ENCODE measurements around the gene CAPN1.

Gene CAPN1

DNA sequence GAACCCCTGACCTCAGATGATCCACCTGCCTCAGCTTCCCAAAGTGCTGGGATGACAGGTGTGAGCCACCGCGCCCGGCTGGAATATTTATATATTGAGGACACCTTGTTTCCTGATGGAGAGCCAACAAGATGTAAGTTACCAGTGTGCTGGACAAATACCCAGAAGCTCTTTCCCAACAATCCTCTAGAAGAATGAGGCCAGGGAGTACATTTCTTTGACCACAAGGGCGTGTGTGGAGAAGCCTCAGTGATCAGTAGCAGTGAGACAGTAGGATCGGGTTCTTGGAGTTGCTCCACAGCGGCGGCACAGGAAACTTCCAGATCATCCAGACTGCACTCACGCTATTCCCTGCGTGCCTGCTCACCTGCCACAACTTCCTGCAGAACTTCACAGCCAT lies 69.7 kb downstream of the CAPN1 start:
- TF ChIP-seq, protein P1, sequence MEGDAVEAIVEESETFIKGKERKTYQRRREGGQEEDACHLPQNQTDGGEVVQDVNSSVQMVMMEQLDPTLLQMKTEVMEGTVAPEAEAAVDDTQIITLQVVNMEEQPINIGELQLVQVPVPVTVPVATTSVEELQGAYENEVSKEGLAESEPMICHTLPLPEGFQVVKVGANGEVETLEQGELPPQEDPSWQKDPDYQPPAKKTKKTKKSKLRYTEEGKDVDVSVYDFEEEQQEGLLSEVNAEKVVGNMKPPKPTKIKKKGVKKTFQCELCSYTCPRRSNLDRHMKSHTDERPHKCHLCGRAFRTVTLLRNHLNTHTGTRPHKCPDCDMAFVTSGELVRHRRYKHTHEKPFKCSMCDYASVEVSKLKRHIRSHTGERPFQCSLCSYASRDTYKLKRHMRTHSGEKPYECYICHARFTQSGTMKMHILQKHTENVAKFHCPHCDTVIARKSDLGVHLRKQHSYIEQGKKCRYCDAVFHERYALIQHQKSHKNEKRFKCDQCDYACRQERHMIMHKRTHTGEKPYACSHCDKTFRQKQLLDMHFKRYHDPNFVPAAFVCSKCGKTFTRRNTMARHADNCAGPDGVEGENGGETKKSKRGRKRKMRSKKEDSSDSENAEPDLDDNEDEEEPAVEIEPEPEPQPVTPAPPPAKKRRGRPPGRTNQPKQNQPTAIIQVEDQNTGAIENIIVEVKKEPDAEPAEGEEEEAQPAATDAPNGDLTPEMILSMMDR (IDR thresholded peaks at IDR 0.05; ENCODE audit: low read depth, low read length), result no peak
- no peak for DNase-seq
- Histone ChIP-seq H3K27me3 (no peaks in the 10 kb centered on the region), H3K4me3 (ENCODE audit: low read depth, low read length) (no peak overlapping the region), H3K9me3 (no peaks in the 10 kb centered on the region), H3K4me1 (no peaks in the 10 kb centered on the region), H3K36me3 (no peaks in the 10 kb centered on the region)

DNA sequence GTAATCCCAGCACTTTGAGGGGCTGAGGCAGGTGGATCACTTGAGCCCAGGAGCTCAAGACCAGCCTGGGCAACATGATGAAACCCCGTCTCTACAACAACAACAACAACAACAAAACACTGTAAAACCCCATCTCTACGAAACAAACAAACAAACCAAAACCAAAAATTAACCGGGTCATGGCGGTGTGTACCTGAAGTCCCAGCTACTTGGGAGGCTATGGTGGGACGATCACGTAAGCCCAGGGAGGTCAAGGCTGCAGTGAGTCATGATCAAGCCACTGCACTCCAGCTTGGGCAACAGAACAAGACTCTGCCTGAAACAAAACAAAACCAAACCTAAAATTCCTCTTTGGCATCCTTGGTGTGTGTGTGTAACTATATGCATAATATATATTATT lies 73.0 kb downstream of the CAPN1 start:
- no peaks in the 10 kb centered on the region for H3K9me3 ChIP-seq
- H3K27me3 ChIP-seq, result no peaks in the 10 kb centered on the region
- no peaks in the 10 kb centered on the region for H3K36me3 ChIP-seq
- H3K4me3 ChIP-seq (ENCODE audit: low read depth, low read length), result no peak overlapping the region
- DNase-seq, result no peak
- TF ChIP-seq, protein P1 (IDR thresholded peaks at IDR 0.05; ENCODE audit: low read depth, low read length), result no peak
- no peaks in the 10 kb centered on the region for H3K4me1 ChIP-seq

DNA sequence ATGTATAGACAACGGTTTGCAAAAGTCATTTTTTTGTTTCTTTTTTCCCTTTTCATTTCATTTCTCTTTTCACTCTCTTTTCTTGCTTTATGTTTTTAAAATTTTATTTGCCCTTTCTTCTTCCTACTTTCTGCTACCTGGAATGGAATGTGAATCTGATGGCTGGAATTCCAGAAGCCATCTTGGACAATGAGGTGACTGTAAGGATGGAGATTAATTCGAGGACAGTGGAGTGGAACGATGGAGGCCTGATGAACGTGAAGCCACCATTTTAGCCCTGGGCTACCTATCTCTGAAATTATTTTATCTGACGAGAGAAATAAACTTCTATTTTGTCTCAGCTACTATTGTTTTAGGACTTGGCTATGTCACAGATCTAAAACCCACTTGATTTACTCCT lies 77.3 kb downstream of the CAPN1 start:
- H3K9me3 ChIP-seq, result no peaks in the 10 kb centered on the region
- H3K4me3 ChIP-seq (ENCODE audit: low read depth, low read length), result no peak overlapping the region
- H3K27me3 ChIP-seq, result no peaks in the 10 kb centered on the region
- no peaks in the 10 kb centered on the region for H3K4me1 ChIP-seq
- no peaks in the 10 kb centered on the region for H3K36me3 ChIP-seq
- DNase-seq, result no peak
- TF ChIP-seq, protein P1 (IDR thresholded peaks at IDR 0.05; ENCODE audit: low read depth, low read length), result no peak

DNA sequence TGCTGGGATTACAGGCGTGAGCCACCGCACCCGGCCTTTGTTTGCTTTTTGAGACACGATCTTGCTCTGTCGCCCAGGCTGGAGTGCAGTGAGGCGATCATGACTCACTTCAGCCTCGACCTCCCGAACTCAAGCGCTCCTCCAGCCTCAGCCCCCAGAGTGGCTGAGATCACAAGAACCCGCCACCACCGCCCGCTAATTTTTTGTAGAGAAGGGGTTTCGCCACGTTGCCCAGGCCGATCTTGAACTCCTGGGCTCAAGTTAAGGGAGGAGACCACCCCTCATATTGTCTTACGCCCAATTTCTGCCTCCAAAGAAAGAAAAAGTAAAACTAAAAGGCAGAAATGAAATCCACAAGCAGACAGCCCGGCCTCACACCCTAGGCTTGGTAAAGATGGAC lies 78.6 kb downstream of the CAPN1 start:
- no peak for DNase-seq
- Histone ChIP-seq H3K27me3 (no peaks in the 10 kb centered on the region), H3K9me3 (no peaks in the 10 kb centered on the region), H3K4me1 (no peaks in the 10 kb centered on the region), H3K4me3 (ENCODE audit: low read depth, low read length) (no peak overlapping the region), H3K36me3 (no peaks in the 10 kb centered on the region)
- TF ChIP-seq, protein P1 (IDR thresholded peaks at IDR 0.05; ENCODE audit: low read depth, low read length), result no peak

DNA sequence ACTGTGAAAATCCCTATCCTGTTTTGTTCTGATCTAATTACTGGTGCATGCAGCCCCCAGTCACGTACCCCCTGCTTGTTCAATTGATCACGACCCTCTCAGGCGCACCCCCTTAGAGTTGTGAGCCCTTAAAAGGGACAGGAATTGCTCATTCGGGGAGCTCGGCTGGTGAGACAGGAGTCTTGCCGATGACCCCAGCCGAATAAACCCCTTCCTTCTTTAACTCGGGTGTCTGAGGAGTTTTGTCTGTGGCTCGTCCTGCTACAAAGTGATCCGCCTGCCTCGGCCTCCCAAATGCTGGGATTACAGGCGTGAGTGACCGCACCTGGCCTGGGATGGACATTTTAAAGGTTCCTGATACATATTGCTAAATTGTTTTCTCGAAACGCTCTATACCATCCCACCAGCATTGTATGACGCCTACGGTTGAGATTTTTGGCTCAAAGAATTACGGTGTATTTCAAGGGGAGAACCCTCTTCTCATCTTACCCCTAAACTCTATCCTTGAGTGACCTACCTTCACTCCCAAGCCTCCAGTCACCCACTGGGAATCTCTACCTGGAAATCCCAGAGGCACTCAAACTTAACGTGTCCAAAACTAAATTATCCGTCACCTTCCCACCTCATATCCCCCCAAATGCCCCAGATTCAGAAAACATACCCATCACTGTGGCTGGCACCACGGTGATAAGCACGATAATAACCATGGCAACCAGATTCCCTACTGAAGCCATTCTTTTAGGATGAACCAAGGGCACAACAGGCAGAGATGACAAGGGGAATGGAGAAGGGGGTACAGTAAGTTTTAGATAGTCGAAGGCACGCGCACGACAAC lies 79.2 kb downstream of the CAPN1 start:
- DNase-seq, result no peak
- TF ChIP-seq, protein P1 (IDR thresholded peaks at IDR 0.05; ENCODE audit: low read depth, low read length), result no peak
- H3K9me3 ChIP-seq, result no peaks in the 10 kb centered on the region
- no peaks in the 10 kb centered on the region for H3K27me3 ChIP-seq
- no peaks in the 10 kb centered on the region for H3K4me1 ChIP-seq
- no peaks in the 10 kb centered on the region for H3K36me3 ChIP-seq
- H3K4me3 ChIP-seq (ENCODE audit: low read depth, low read length), result peak overlapping the region; percentile 82
